Non-pigmented ciliary epithelial cell (primary cell): ENCODE data around the gene EXOC4.
"Not testable (repeated sequence)": the region's sequence is repeated elsewhere in the genome, so short reads cannot be mapped to it uniquely, and the experiment has no call there.

ENCODE experiments used
- DNase-seq: peaks from one replicate; pipeline ENCODE4 v3.0.0-alpha.2; 2010; ENCODE audit warnings: low read depth

Gene EXOC4

DNA sequence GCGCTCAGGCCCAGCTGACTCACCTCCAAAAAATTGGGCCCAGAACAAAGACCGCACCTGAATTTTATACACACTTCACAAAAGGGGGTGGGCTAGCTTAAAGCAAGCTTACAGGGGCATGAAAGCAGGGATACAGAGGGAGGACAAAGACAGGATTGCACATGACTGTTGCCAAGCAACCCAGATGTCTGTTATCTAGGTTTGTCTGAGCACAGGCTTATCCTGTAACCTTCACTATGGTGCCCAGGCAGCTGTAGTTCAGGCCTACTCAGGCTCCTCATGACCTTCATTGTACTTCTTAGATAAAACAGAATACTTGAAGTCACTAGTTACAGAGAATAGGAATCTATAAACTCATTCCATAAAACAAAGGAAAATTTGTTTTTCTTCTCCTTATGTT is 824.7 kb downstream of the EXOC4 start:
- not testable (repeated sequence) for DNase-seq

DNA sequence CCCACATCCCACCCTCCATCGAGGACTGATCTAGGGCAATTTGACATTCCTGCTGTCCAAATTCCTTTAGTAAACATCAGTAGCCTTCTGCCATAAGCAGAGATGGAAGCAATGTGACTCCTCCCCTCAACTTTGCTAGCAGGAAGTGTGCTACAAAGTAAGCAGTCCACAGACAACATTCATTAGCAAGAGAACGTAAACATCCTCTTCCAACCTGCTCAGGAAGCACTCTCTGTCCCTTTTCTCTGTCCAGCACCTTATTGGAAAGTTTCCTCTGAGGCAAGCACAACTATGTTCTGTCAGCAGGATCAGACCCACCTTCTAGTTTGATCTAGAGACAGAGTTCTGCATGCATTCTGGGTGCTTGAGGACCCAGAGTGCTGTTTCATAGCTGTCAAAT is 826.1 kb downstream of the EXOC4 start:
- DNase-seq = no peak

- no peak for DNase-seq
Measured at GRCh38 chr7:134081695-134082094, 828.8 kb downstream of the EXOC4 start.

- DNase-seq = peak; percentile 2
Measured at GRCh38 chr7:134083766-134084487, 831.0 kb downstream of the EXOC4 start.

- DNase-seq = no peak
Measured at GRCh38 chr7:134084488-134085144, 831.7 kb downstream of the EXOC4 start.

DNA sequence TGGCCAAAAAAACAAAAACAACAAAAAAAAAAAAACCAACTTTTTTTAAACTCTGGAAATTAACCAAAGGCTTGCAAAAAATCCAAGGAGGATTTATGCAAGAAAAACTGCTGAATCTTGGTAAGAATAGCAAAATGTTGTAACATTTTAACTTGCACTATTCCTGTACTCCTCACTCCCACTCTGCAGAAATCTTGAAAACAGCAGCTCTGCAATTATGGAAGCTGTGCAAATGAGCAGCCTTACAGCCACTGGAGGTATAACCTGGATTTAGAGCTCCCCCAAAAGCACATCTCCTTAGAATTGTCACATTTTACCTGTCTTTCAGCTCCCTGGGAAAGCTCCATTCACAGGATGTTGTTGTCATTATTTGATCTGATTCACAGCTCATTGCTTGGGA is 832.4 kb downstream of the EXOC4 start:
- DNase-seq = no peak

GRCh38 chr7:134086998-134087735 is 834.3 kb downstream of the EXOC4 start:
- DNase-seq = no peak

DNA sequence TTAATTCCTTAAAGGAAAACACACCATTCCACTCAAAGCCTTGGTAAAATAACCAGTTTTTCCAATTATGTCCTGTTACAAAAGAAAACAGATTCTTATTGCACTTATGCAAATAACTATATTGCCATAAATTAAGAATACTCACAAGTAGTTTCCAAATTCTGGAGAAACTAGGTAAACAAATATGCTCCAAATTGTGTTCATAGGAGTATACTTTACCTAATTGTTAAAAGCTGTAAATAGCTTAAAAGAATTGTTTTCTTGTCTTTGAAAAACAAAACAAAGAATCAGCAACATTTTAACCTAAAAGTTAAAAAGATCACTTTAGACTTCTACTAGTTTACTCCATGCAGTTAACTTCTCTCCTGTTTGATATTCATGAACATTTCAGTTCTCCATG is 835.3 kb downstream of the EXOC4 start:
- DNase-seq = no peak

- no peak for DNase-seq
Measured at GRCh38 chr7:134089446-134089845, 836.6 kb downstream of the EXOC4 start.

DNA sequence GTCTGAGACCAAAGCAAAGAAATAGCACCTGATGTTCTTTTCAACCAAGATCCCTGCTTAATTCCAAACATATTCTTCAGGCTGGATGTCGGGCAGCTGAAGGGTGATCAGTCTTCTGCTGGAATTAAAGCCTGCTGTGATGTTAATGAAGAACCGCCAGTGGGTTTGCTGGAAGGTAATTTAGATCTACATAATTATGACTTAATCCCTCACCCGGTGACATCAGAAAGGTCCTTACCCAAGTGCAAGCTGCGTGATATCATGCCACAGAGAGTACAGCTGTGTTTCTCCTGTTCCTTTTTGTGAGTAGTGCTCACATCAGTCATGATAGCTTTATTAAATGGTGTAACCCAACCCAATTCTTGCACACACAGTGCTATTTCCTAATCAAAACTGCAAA is 845.2 kb downstream of the EXOC4 start:
- DNase-seq = no peak

GRCh38 chr7:134101716-134102115 is 848.8 kb downstream of the EXOC4 start:
- DNase-seq = no peak

- DNase-seq = no peak
Measured at GRCh38 chr7:134104166-134104565, 851.3 kb downstream of the EXOC4 start.

DNA sequence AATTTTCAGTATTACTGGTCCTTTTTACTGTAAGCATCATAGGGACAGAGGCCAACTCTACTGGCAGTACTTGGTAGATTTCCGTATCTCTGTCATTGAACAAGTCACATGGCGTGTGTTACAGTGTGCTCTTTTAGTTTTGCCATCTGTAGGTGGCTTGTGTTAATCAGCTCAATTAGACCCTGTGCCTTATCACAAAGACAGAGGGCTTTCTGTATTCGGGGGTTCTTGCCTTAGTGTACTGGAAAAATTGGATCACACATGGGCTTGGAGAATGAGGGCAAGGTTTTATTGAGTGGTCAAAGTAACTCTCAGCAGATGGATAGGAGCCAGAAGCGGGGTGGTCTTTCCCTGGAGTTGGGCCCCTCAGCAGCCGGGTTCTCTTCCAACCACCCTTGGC is 853.0 kb downstream of the EXOC4 start:
- DNase-seq = no peak

DNA sequence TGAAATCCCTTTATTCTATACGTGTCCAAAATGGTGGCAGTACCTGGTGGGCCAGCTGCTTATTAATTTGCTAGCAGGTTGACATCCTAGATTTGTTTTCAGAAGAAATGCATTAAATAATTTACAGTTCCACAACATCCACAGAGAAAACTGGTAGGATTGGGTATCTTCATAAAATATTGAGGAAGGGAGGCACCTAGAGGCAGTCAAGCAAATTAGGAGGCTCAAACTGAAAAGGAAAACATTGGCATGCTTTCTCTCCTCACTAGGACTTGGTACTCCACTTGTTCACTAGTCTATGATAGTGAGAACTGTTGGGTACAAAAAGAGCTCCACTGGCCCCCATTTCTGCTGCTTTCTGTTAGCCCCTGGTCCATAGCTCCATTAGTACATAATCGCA is 855.9 kb downstream of the EXOC4 start:
- DNase-seq = no peak

DNA sequence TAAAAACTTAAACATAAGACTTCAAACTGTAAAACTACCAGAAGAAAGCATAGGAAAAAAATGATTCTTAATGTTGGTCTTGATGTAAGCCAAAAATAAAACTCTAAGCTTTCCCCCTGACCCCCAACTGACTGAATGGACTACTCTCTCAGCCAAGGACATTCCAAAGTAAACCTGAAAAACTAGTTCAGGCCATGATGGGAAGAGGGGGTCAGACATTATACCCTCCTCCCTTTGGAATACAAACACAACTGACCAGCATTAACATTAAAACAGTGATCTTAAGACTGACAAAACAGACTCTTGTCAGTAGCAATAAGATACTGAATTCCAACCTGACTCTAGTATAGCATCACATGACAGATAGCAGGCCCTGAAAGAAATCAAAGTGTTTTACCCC is 860.8 kb downstream of the EXOC4 start:
- DNase-seq = no peak

DNA sequence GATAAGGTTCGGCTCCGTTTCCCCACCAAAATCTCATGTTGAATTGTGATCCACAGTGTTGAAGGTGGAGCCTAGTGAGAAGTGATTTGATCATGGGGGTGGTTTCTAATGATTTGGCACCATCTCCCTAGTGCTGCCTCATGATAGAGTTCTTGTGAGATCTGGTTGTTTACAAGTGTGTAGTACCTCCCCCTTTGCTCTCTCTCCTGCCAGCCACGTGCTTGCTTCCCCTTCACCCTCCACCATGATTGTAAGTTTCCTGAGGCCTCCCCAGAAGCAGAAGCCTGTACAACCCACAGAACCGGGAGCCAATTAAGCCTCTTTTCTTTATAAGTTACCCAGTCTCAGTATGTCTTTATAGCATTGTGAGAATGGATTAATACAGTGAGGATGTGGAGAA is 862.1 kb downstream of the EXOC4 start:
- DNase-seq = no peak
